HepG2 (cell line): ENCODE data around the gene TAF3. TPM values are rescaled to one million over a fixed set of nuclear protein-coding genes. Genes with fewer than 3 reads are reported as not detected.

Experiments
- ARNT ChIP-seq: fragments of 450-650 bp; IDR thresholded peaks from 2 replicates; pipeline ENCODE4 v1.6.1; 2017
- ATF7 ChIP-seq, 2 experiments: fragments of 450-650 bp in 1 of 2; sonication (generic) in 1 of 2; formaldehyde crosslinking in 1 of 2; IDR thresholded peaks; 2 replicates each; pipeline versions ENCODE4 v1.4.0 to v1.6.1; 2016 to 2020; ENCODE audit warnings: antibody characterized with exemption in 1 of 2, mild to moderate bottlenecking in 1 of 2, missing genetic modification reagents in 1 of 2
- ATF7-NPFF ChIP-seq: sonication (generic); formaldehyde crosslinking; IDR thresholded peaks from 2 replicates; pipeline ENCODE4 v1.8.1; 2023; ENCODE audit warnings: mild to moderate bottlenecking, low read depth, missing genetic modification reagents, moderate library complexity
- CREB3 ChIP-seq: sonication (generic); formaldehyde crosslinking; IDR thresholded peaks from 2 replicates; pipeline ENCODE4 v1.5.0; 2020; ENCODE audit warnings: missing genetic modification reagents
- IRF9 ChIP-seq: sonication (generic); formaldehyde crosslinking; IDR thresholded peaks from 2 replicates; pipeline ENCODE4 v1.8.0; 2022; ENCODE audit warnings: missing genetic modification reagents, mild to moderate bottlenecking, borderline replicate concordance
- NPAS2 ChIP-seq: sonication (generic); formaldehyde crosslinking; IDR thresholded peaks from 2 replicates; pipeline ENCODE4 v1.8.0; 2022; ENCODE audit warnings: mild to moderate bottlenecking, missing genetic modification reagents, borderline replicate concordance
- REL ChIP-seq: sonication (generic); formaldehyde crosslinking; conservative IDR thresholded peaks from 2 replicates; pipeline ENCODE4 v1.8.0; 2022; ENCODE audit warnings: mild to moderate bottlenecking, missing genetic modification reagents, moderate library complexity
- TRIM24 ChIP-seq: sonication (generic); formaldehyde crosslinking; IDR thresholded peaks from 2 replicates; pipeline ENCODE4 v1.8.0; 2022; ENCODE audit warnings: mild to moderate bottlenecking, missing genetic modification reagents
- USF2 ChIP-seq, 2 experiments: sonication (generic) in 1 of 2; formaldehyde crosslinking in 1 of 2; IDR thresholded peaks; 2 replicates each; pipeline versions ENCODE4 v1.5.1 to v1.6.1; 2011 to 2020; ENCODE audit warnings: borderline replicate concordance in 1 of 2, low read depth in 1 of 2, low read length in 1 of 2, mild to moderate bottlenecking in 1 of 2, missing genetic modification reagents in 1 of 2, moderate library complexity in 1 of 2
- ZNF263 ChIP-seq: sonication (generic); formaldehyde crosslinking; IDR thresholded peaks from 2 replicates; pipeline ENCODE4 v1.4.0; 2020; ENCODE audit warnings: missing genetic modification reagents
- ZNF317 ChIP-seq: sonication (generic); formaldehyde crosslinking; IDR thresholded peaks from 2 replicates; pipeline ENCODE4 v1.5.0; 2020; ENCODE audit warnings: mild to moderate bottlenecking, missing genetic modification reagents
- ZNF646 ChIP-seq: sonication (generic); formaldehyde crosslinking; IDR thresholded peaks from 2 replicates; pipeline ENCODE4 v1.9.0; 2021; ENCODE audit warnings: mild to moderate bottlenecking, missing genetic modification reagents
- ZNF816 ChIP-seq: sonication (generic); formaldehyde crosslinking; IDR thresholded peaks from 2 replicates; pipeline ENCODE4 v1.8.0; 2022; ENCODE audit warnings: missing genetic modification reagents, mild to moderate bottlenecking, borderline replicate concordance
- polyA plus RNA-seq, 8 experiments: library from polyadenylated mRNA; depleted of rRNA in 3 of 8; stranded (reverse) in 7 of 8; unstranded in 1 of 8; fragments of >200 nt; fragmentation: Illumina TruSeq in 4 of 8; extraction: Trizol in 4 of 8; gene quantifications; 2 replicates each; pipeline versions ENCODE4 v1.2.1 to v1.2.3, GENCODE V29; 2011 to 2016; ENCODE audit warnings: low read depth in 4 of 8, missing spikeins in 1 of 8, mixed read lengths in 1 of 8; ENCODE audit not compliant: insufficient read depth in 1 of 8
- total RNA-seq, 5 experiments: library from RNA; depleted of rRNA; stranded (reverse); fragments of >200 nt; fragmentation: Illumina TruSeq; extraction: Trizol; gene quantifications; 2 replicates each; pipeline ENCODE4 v1.2.3, GENCODE V29; 2016; ENCODE audit warnings: low read depth in 1 of 5
- TF ChIP-seq, protein P1 (sequence below): sonication (generic); formaldehyde crosslinking; IDR thresholded peaks from 2 replicates; pipeline ENCODE4 v1.5.0; 2020; ENCODE audit warnings: missing genetic modification reagents
- TF ChIP-seq, protein P2 (sequence below): IDR thresholded peaks from 2 replicates; pipeline ENCODE4 v1.6.1; 2016
- TF ChIP-seq, protein P3 (sequence below): IDR thresholded peaks from 2 replicates; pipeline ENCODE4 v1.6.1; 2016; ENCODE audit warnings: mild to moderate bottlenecking, missing biosample characterization, missing genetic modification reagents

TAF3 gene
- total and polyA plus RNA-seq, 2 of the 13 experiments (the other 11 are each of a cell fraction or from before 2014, with no cell fraction given) = 1.7 to 2.9 TPM

- TF ChIP-seq, protein P1, sequence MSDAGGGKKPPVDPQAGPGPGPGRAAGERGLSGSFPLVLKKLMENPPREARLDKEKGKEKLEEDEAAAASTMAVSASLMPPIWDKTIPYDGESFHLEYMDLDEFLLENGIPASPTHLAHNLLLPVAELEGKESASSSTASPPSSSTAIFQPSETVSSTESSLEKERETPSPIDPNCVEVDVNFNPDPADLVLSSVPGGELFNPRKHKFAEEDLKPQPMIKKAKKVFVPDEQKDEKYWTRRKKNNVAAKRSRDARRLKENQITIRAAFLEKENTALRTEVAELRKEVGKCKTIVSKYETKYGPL (CRISPR knock-in tag) = no peak
- TF ChIP-seq, protein P2, sequence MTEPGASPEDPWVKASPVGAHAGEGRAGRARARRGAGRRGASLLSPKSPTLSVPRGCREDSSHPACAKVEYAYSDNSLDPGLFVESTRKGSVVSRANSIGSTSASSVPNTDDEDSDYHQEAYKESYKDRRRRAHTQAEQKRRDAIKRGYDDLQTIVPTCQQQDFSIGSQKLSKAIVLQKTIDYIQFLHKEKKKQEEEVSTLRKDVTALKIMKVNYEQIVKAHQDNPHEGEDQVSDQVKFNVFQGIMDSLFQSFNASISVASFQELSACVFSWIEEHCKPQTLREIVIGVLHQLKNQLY (CRISPR knock-in tag) = peak; percentile 54; the same call in 1 of the 2 replicates
- TF ChIP-seq, protein P3, sequence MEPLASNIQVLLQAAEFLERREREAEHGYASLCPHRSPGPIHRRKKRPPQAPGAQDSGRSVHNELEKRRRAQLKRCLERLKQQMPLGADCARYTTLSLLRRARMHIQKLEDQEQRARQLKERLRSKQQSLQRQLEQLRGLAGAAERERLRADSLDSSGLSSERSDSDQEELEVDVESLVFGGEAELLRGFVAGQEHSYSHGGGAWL (CRISPR knock-in tag) = no peak
- TF ChIP-seq ZNF646 (CRISPR knock-in tag) (no peak), ZNF317 (CRISPR knock-in tag) (peak; percentile 33; the same call in 1 of the 2 replicates), TRIM24 (no peak), ZNF816 (CRISPR knock-in tag) (peak; percentile 79; the same call in 1 of the 2 replicates), ATF7 (IDR thresholded peaks at IDR 0.05) (no peak), ATF7 (CRISPR knock-in tag; IDR thresholded peaks at IDR 0.05) (no peak), IRF9 (CRISPR knock-in tag) (no peak), ATF7-NPFF (CRISPR knock-in tag) (peak; percentile 52; the same call in 1 of the 2 replicates), REL (CRISPR knock-in tag) (no peak), NPAS2 (no peak), ZNF263 (CRISPR knock-in tag) (0 out of 2 replicates have a peak, but pooled peaks have one; percentile 20), ARNT (no peak), USF2 (IDR thresholded peaks at IDR 0.05; ENCODE audit: low read depth, low read length) (no peak), USF2 (CRISPR knock-in tag; IDR thresholded peaks at IDR 0.05; ENCODE audit: borderline replicate concordance) (no peak), CREB3 (no peak)
Measured at GRCh38 chr10:8050556-8051108, 232.3 kb downstream of the TAF3 start (continued).
